ENCODE results near the gene DDX41.

The DDX41 gene

GRCh38 chr5:177493795-177494345 lies 22.9 kb downstream of the DDX41 start:
- Histone ChIP-seq H3K36me3 (ENCODE audit: control insufficient read depth, insufficient read depth, low read length) (no peaks in the 10 kb centered on the region; the same call in 1 of the 2 replicates), H3K4me3 (replicated peaks; ENCODE audit: low read depth, low read length) (no peak overlapping the region), H3K27me3 (replicated peaks; ENCODE audit: control insufficient read depth, insufficient read depth, low read length) (peaks cover 2% of the 10 kb centered on the region)
- DNase-seq (ENCODE audit: extremely low read depth, insufficient read length): no peak
- TF ChIP-seq CTCF (IDR thresholded peaks at IDR 0.05; ENCODE audit: insufficient read depth, low read length, poor library complexity, severe bottlenecking): no peak

- H3K36me3 ChIP-seq (ENCODE audit: control insufficient read depth, insufficient read depth, low read length): no peaks in the 10 kb centered on the region; the same call in 1 of the 2 replicates
- H3K27me3 ChIP-seq (replicated peaks; ENCODE audit: control insufficient read depth, insufficient read depth, low read length): no peaks in the 10 kb centered on the region
- TF ChIP-seq CTCF (IDR thresholded peaks at IDR 0.05; ENCODE audit: insufficient read depth, low read length, poor library complexity, severe bottlenecking): no peak
- H3K4me3 ChIP-seq (replicated peaks; ENCODE audit: low read depth, low read length): no peak overlapping the region
- DNase-seq (ENCODE audit: extremely low read depth, insufficient read length): no peak
Measured at GRCh38 chr5:177492841-177493240, 23.9 kb downstream of the DDX41 start.

- no peaks in the 10 kb centered on the region; the same call in none of the 2 replicates for H3K36me3 ChIP-seq (ENCODE audit: control insufficient read depth, insufficient read depth, low read length)
Measured at GRCh38 chr5:177491983-177492746, 24.6 kb downstream of the DDX41 start.

GRCh38 chr5:177491429-177491945 lies 25.3 kb downstream of the DDX41 start:
- H3K36me3 ChIP-seq (ENCODE audit: control insufficient read depth, insufficient read depth, low read length): no peaks in the 10 kb centered on the region; the same call in none of the 2 replicates
- no peak overlapping the region for H3K4me3 ChIP-seq (replicated peaks; ENCODE audit: low read depth, low read length)
- H3K27me3 ChIP-seq (replicated peaks; ENCODE audit: control insufficient read depth, insufficient read depth, low read length): no peaks in the 10 kb centered on the region
- no peak for DNase-seq (ENCODE audit: extremely low read depth, insufficient read length)
- TF ChIP-seq CTCF (IDR thresholded peaks at IDR 0.05; ENCODE audit: insufficient read depth, low read length, poor library complexity, severe bottlenecking): no peak

More at GRCh38 chr5:177491983-177492746, 24.6 kb downstream of the DDX41 start:
- TF ChIP-seq CTCF (IDR thresholded peaks at IDR 0.05; ENCODE audit: insufficient read depth, low read length, poor library complexity, severe bottlenecking): no peak
- Histone ChIP-seq H3K4me3 (replicated peaks; ENCODE audit: low read depth, low read length) (no peak overlapping the region), H3K27me3 (replicated peaks; ENCODE audit: control insufficient read depth, insufficient read depth, low read length) (no peaks in the 10 kb centered on the region)
- DNase-seq (ENCODE audit: extremely low read depth, insufficient read length): no peak

- TF ChIP-seq CTCF (IDR thresholded peaks at IDR 0.05; ENCODE audit: insufficient read depth, low read length, poor library complexity, severe bottlenecking): no peak
- no peak for DNase-seq (ENCODE audit: extremely low read depth, insufficient read length)
- Histone ChIP-seq H3K4me3 (replicated peaks; ENCODE audit: low read depth, low read length) (no peak overlapping the region), H3K27me3 (replicated peaks; ENCODE audit: control insufficient read depth, insufficient read depth, low read length) (no peaks in the 10 kb centered on the region), H3K36me3 (ENCODE audit: control insufficient read depth, insufficient read depth, low read length) (no peaks in the 10 kb centered on the region; the same call in none of the 2 replicates)
Measured at GRCh38 chr5:177490992-177491391, 25.8 kb downstream of the DDX41 start.
